Neural cell (in vitro differentiated cells): Measurements from ENCODE around the gene GALNT1. TPM values are rescaled to one million over a fixed set of nuclear protein-coding genes. Genes with fewer than 3 reads are reported as not detected.

Experiments
- H2AFZ ChIP-seq: fragments of 200-600, 300-800 bp; sonication (generic), shearing (Covaris generic); 2 replicates; pipeline ENCODE4 v1.6.0; 2014; ENCODE audit warnings: low read depth, mild to moderate bottlenecking, antibody characterized with exemption, low read length, moderate library complexity
- H3F3A ChIP-seq: fragments of 200-600 bp; shearing (Covaris generic); 2 replicates; pipeline ENCODE4 v1.6.1; 2016; ENCODE audit warnings: mild to moderate bottlenecking, moderate library complexity, mixed read lengths, antibody characterized with exemption, low read length; ENCODE audit not compliant: insufficient read depth, poor library complexity, severe bottlenecking
- H3K27ac ChIP-seq: fragments of 200-600, 300-800 bp; sonication (generic), shearing (Covaris generic); 2 replicates; pipeline ENCODE4 v1.5.1; 2014; ENCODE audit warnings: mild to moderate bottlenecking, low read length, moderate library complexity
- H3K27me3 ChIP-seq: fragments of 300-800, 200-600 bp; sonication (generic), shearing (Covaris generic); 2 replicates; pipeline ENCODE4 v1.6.0; 2014; ENCODE audit warnings: mild to moderate bottlenecking, low read depth, low read length, moderate library complexity; ENCODE audit not compliant: insufficient read depth
- H3K36me3 ChIP-seq: fragments of 300-800, 200-600 bp; sonication (generic), shearing (Covaris generic); 2 replicates; pipeline ENCODE4 v1.5.1; 2014; ENCODE audit warnings: mild to moderate bottlenecking, antibody characterized with exemption, low read length, moderate library complexity; ENCODE audit not compliant: insufficient read depth
- H3K4me2 ChIP-seq: fragments of 300-800, 200-600 bp; sonication (generic), shearing (Covaris generic); 2 replicates; pipeline ENCODE4 v1.6.0; 2014; ENCODE audit warnings: mild to moderate bottlenecking, low read length
- H3K4me3 ChIP-seq: fragments of 300-800, 200-600 bp; sonication (generic), shearing (Covaris generic); 2 replicates; pipeline ENCODE4 v1.5.1; 2014; ENCODE audit warnings: mild to moderate bottlenecking, low read length, moderate library complexity
- H3K79me2 ChIP-seq: fragments of 200-600 bp; shearing (Covaris generic); replicated peaks from 2 replicates; pipeline ENCODE4 v1.6.0; 2014; ENCODE audit warnings: mild to moderate bottlenecking, low read length, moderate library complexity; ENCODE audit not compliant: insufficient read depth
- H3K9ac ChIP-seq: fragments of 300-800, 200-600 bp; sonication (generic), shearing (Covaris generic); 2 replicates; pipeline ENCODE4 v1.6.1; 2016; ENCODE audit warnings: mild to moderate bottlenecking, low read length, mixed read lengths
- H3K9me2 ChIP-seq: fragments of 200-600 bp; shearing (Covaris generic); 2 replicates; pipeline ENCODE4 v1.6.1; 2016; ENCODE audit warnings: mild to moderate bottlenecking, low read length, mixed read lengths; ENCODE audit not compliant: insufficient read depth
- H3K9me3 ChIP-seq: fragments of 200-600, 300-800 bp; sonication (generic), shearing (Covaris generic); 2 replicates; pipeline ENCODE4 v1.6.1; 2016; ENCODE audit warnings: mild to moderate bottlenecking, mixed run types, low read length, moderate library complexity, mixed read lengths
- H4K20me1 ChIP-seq: fragments of 200-600 bp; shearing (Covaris generic); 2 replicates; pipeline ENCODE4 v1.6.1; 2016; ENCODE audit warnings: mild to moderate bottlenecking, mixed run types; ENCODE audit not compliant: insufficient read depth
- EP300 ChIP-seq: fragments of 450-650 bp; conservative IDR thresholded peaks from 2 replicates; pipeline ENCODE4 v1.6.1; 2014; ENCODE audit warnings: antibody characterized with exemption, mild to moderate bottlenecking, moderate library complexity; ENCODE audit not compliant: poor library complexity, severe bottlenecking
- EZH2 ChIP-seq: fragments of 200-600, 300-800 bp; shearing (Covaris generic), sonication (generic); IDR thresholded peaks from 2 replicates; pipeline ENCODE4 v1.6.1; 2014; ENCODE audit warnings: antibody characterized with exemption, low read length, borderline replicate concordance, mild to moderate bottlenecking; ENCODE audit not compliant: insufficient read depth, poor library complexity, severe bottlenecking
- MXI1 ChIP-seq: fragments of 450-650 bp; conservative IDR thresholded peaks from 2 replicates; pipeline ENCODE4 v1.6.1; 2014; ENCODE audit warnings: antibody characterized with exemption, mild to moderate bottlenecking; ENCODE audit not compliant: poor library complexity, severe bottlenecking
- POLR2AphosphoS5 ChIP-seq: IDR thresholded peaks from 2 replicates; pipeline ENCODE4 v1.6.1; 2012
- RAD21 ChIP-seq: fragments of 450-650 bp; conservative IDR thresholded peaks from 2 replicates; pipeline ENCODE4 v1.6.1; 2014; ENCODE audit warnings: antibody characterized with exemption, mild to moderate bottlenecking, moderate library complexity
- SMC3 ChIP-seq: fragments of 450-650 bp; conservative IDR thresholded peaks from 2 replicates; pipeline ENCODE4 v1.6.1; 2014; ENCODE audit warnings: antibody characterized with exemption, mild to moderate bottlenecking, moderate library complexity; ENCODE audit not compliant: poor library complexity
- TAF1 ChIP-seq: IDR thresholded peaks from 2 replicates; pipeline ENCODE4 v1.6.1; 2012; ENCODE audit warnings: low read depth
- polyA plus RNA-seq: library from polyadenylated mRNA; depleted of rRNA; stranded (reverse); fragments of >200 nt; gene quantifications from 2 replicates; pipeline ENCODE4 v1.2.3, GENCODE V29; 2014
- TF ChIP-seq, protein P1 (sequence below): IDR thresholded peaks from 2 replicates; pipeline ENCODE4 v1.6.1; 2012; ENCODE audit warnings: borderline replicate concordance
- TF ChIP-seq, protein P2 (sequence below): fragments of 450-650 bp; IDR thresholded peaks from 2 replicates; pipeline ENCODE4 v1.5.1; 2014; ENCODE audit warnings: antibody characterized with exemption, mild to moderate bottlenecking, moderate library complexity; ENCODE audit not compliant: poor library complexity, severe bottlenecking

The GALNT1 gene
- polyA plus RNA-seq, 1 donor from 2014 or later, result 103 TPM

GRCh38 chr18:35747894-35748472, 166.4 kb downstream of the GALNT1 start:
- Histone ChIP-seq H3K4me3 (no peak overlapping the region), H3F3A (no peaks in the 10 kb centered on the region), H3K9me2 (no peaks in the 10 kb centered on the region), H3K27ac (no peak overlapping the region), H3K9ac (no peak overlapping the region), H3K79me2 (no peaks in the 10 kb centered on the region), H3K9me3 (no peaks in the 10 kb centered on the region), H3K4me2 (no peak overlapping the region), H3K27me3 (no peaks in the 10 kb centered on the region), H2AFZ (no peak overlapping the region), H4K20me1 (no peaks in the 10 kb centered on the region), H3K36me3 (no peaks in the 10 kb centered on the region)
- TF ChIP-seq POLR2AphosphoS5 (no peak), TAF1 (no peak), EZH2 (no peak)

GRCh38 chr18:35749701-35750100, 168.2 kb downstream of the GALNT1 start:
- Histone ChIP-seq H4K20me1 (no peaks in the 10 kb centered on the region), H3K79me2 (no peaks in the 10 kb centered on the region), H3F3A (no peaks in the 10 kb centered on the region), H2AFZ (no peak overlapping the region), H3K27me3 (no peaks in the 10 kb centered on the region), H3K9ac (no peak overlapping the region), H3K4me2 (no peak overlapping the region), H3K36me3 (no peaks in the 10 kb centered on the region), H3K4me3 (no peak overlapping the region), H3K27ac (no peak overlapping the region), H3K9me3 (no peaks in the 10 kb centered on the region), H3K9me2 (no peaks in the 10 kb centered on the region)
- TF ChIP-seq POLR2AphosphoS5 (no peak), TAF1 (no peak), RAD21 (no peak), MXI1 (no peak), EZH2 (no peak), EP300 (no peak), SMC3 (no peak)
- TF ChIP-seq, protein P1, sequence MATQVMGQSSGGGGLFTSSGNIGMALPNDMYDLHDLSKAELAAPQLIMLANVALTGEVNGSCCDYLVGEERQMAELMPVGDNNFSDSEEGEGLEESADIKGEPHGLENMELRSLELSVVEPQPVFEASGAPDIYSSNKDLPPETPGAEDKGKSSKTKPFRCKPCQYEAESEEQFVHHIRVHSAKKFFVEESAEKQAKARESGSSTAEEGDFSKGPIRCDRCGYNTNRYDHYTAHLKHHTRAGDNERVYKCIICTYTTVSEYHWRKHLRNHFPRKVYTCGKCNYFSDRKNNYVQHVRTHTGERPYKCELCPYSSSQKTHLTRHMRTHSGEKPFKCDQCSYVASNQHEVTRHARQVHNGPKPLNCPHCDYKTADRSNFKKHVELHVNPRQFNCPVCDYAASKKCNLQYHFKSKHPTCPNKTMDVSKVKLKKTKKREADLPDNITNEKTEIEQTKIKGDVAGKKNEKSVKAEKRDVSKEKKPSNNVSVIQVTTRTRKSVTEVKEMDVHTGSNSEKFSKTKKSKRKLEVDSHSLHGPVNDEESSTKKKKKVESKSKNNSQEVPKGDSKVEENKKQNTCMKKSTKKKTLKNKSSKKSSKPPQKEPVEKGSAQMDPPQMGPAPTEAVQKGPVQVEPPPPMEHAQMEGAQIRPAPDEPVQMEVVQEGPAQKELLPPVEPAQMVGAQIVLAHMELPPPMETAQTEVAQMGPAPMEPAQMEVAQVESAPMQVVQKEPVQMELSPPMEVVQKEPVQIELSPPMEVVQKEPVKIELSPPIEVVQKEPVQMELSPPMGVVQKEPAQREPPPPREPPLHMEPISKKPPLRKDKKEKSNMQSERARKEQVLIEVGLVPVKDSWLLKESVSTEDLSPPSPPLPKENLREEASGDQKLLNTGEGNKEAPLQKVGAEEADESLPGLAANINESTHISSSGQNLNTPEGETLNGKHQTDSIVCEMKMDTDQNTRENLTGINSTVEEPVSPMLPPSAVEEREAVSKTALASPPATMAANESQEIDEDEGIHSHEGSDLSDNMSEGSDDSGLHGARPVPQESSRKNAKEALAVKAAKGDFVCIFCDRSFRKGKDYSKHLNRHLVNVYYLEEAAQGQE, result no peak
- TF ChIP-seq, protein P2, sequence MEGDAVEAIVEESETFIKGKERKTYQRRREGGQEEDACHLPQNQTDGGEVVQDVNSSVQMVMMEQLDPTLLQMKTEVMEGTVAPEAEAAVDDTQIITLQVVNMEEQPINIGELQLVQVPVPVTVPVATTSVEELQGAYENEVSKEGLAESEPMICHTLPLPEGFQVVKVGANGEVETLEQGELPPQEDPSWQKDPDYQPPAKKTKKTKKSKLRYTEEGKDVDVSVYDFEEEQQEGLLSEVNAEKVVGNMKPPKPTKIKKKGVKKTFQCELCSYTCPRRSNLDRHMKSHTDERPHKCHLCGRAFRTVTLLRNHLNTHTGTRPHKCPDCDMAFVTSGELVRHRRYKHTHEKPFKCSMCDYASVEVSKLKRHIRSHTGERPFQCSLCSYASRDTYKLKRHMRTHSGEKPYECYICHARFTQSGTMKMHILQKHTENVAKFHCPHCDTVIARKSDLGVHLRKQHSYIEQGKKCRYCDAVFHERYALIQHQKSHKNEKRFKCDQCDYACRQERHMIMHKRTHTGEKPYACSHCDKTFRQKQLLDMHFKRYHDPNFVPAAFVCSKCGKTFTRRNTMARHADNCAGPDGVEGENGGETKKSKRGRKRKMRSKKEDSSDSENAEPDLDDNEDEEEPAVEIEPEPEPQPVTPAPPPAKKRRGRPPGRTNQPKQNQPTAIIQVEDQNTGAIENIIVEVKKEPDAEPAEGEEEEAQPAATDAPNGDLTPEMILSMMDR, result no peak
